Thyroid gland (tissue), 4 donors: Measurements from ENCODE around the gene LCTL. TPM values are rescaled to one million over a fixed set of nuclear protein-coding genes. Genes with fewer than 3 reads are reported as not detected.

ENCODE experiments used
- DNase-seq, 2 donors: peaks; one replicate each; pipeline ENCODE4 v3.0.0-alpha.2; 2019
- H3K27ac ChIP-seq, 3 donors: fragments of 200-600 bp; sonication (generic); 1 replicate in 2 of 3; 2 replicates in 1 of 3; pipeline ENCODE4 v1.5.1; 2016 to 2019; ENCODE audit warnings: mild to moderate bottlenecking in 1 of 3, moderate library complexity in 1 of 3
- H3K27me3 ChIP-seq: fragments of 200-600 bp; sonication (generic); one replicate; pipeline ENCODE4 v1.5.1; 2019
- H3K36me3 ChIP-seq, 2 donors: fragments of 200-600 bp; sonication (generic); one replicate each; pipeline ENCODE4 v1.5.1; 2016 to 2019
- H3K4me1 ChIP-seq, 2 donors: fragments of 200-600 bp; sonication (generic); one replicate each; pipeline ENCODE4 v1.5.1; 2017 to 2019
- H3K4me3 ChIP-seq, 3 donors: fragments of 200-600 bp; sonication (generic); replicated peaks in 1 of 3; 1 replicate in 2 of 3; 2 replicates in 1 of 3; pipeline ENCODE4 v1.5.1; 2016; ENCODE audit warnings: mild to moderate bottlenecking in 1 of 3
- H3K9me3 ChIP-seq: fragments of 200-600 bp; sonication (generic); one replicate; pipeline ENCODE4 v1.5.1; 2017
- POLR2A ChIP-seq, 2 donors: fragments of 450-650 bp; IDR thresholded peaks; one replicate each; pipeline ENCODE4 v1.6.1; 2017; ENCODE audit warnings: antibody characterized with exemption in 2 of 2, mild to moderate bottlenecking in 2 of 2, moderate library complexity in 1 of 2
- WGBS, 2 donors: methylation state at CpG; one replicate each; pipeline ENCODE4 v1.1.5; 2017; 5-methylcytosine and 5-hydroxymethylcytosine counted together
- intact Hi-C: fragments of 100-400 bp; cut with DNase I; formaldehyde crosslinking; loops from one replicate; pipeline ENCODE4 v1.15.1; 2023
- total RNA-seq, 4 donors: library from RNA; depleted of rRNA; stranded (reverse); fragments of >200 nt; gene quantifications; one replicate each; pipeline ENCODE4 v1.2.3, GENCODE V29; 2016
- TF ChIP-seq, protein P1 (sequence below), 6 experiments: fragments of 200-600 bp in 3 of 6; fragments of 450-650 bp in 3 of 6; sonication (generic) in 3 of 6; IDR thresholded peaks; one replicate each; pipeline ENCODE4 v1.5.1; 2016 to 2019; ENCODE audit warnings: antibody characterized with exemption in 6 of 6, mild to moderate bottlenecking in 2 of 6, inconsistent platforms in 1 of 6, moderate library complexity in 1 of 6

LCTL gene
- total RNA-seq = not detected

- intact Hi-C loops = no loop called here
- no peak for TF ChIP-seq POLR2A (IDR thresholded peaks at IDR 0.05)
- TF ChIP-seq, protein P1, sequence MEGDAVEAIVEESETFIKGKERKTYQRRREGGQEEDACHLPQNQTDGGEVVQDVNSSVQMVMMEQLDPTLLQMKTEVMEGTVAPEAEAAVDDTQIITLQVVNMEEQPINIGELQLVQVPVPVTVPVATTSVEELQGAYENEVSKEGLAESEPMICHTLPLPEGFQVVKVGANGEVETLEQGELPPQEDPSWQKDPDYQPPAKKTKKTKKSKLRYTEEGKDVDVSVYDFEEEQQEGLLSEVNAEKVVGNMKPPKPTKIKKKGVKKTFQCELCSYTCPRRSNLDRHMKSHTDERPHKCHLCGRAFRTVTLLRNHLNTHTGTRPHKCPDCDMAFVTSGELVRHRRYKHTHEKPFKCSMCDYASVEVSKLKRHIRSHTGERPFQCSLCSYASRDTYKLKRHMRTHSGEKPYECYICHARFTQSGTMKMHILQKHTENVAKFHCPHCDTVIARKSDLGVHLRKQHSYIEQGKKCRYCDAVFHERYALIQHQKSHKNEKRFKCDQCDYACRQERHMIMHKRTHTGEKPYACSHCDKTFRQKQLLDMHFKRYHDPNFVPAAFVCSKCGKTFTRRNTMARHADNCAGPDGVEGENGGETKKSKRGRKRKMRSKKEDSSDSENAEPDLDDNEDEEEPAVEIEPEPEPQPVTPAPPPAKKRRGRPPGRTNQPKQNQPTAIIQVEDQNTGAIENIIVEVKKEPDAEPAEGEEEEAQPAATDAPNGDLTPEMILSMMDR (IDR thresholded peaks at IDR 0.05) = no peak
- Histone ChIP-seq H3K9me3 (no peaks in the 10 kb centered on the region), H3K4me1 (no peaks in the 10 kb centered on the region), H3K27me3 (no peaks in the 10 kb centered on the region), H3K27ac (no peak within 1 kb of the TSS), H3K36me3 (no peaks in the 10 kb centered on the region), H3K4me3 (no peak within 1 kb of the TSS)
- WGBS, 2 donors = 64% methylated on average over 7 of the region's 14 CpGs; no CpG with 5 or more reads in 1 of the 2 donors
- DNase-seq = no peak
Measured at GRCh38 chr15:66565741-66566144, at the start of gene LCTL. Gene LCTL, minus strand, starts transcription at chr15:66565998. Its CDS starts 633 bp downstream, at chr15:66565365.

DNA sequence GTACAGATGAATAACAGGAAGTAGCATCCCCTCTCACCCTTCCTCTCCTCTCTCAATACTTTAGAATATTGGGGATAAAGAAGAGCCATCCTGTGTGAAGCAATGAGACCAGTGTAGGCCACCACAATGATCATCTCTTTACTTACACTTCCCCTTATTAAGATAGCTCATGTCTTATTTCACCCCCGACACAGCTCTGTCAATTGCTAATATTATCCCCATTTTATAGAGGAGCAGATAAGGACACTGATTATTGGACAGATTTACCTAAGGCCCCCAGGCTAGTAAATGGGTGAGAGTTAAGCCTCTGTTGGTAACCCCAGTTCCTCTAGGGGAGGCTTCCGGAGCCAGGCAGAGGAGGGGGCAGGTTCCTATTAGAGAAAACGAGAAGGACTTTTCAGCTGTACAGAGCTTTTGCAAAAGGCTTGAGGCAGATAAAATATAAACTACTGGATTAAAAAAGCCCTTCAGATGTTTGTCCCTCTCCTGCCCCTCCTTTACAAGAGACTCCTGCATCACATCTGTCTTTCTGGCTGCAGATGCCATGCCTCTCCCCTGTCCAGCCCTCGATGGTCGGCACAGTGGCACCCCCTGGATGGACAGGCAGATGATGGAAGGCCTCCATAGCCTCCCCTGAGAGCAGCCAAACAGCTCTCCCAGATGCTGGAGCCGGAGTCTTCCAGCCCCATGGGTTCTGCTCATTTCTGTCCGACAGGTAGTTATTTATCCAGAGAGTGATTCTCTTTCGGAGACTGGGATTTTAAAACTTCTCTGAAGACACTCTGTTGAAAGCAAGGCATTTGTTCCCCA, 49.4 kb upstream of the LCTL start:
- H3K4me3 ChIP-seq = no peak overlapping the region
- no peak overlapping the region for H3K27ac ChIP-seq
- 71 to 79% methylated on average over 8 of the region's 8 CpGs for WGBS, 2 donors
- peaks cover 8 to 49% of the 10 kb centered on the region in 2 donors for H3K4me1 ChIP-seq
- DNase-seq = no peak
- no peaks in the 10 kb centered on the region for H3K27me3 ChIP-seq
- TF ChIP-seq, protein P1 (IDR thresholded peaks at IDR 0.05) = no peak
- TF ChIP-seq POLR2A (IDR thresholded peaks at IDR 0.05) = no peak
- no peaks in the 10 kb centered on the region for H3K9me3 ChIP-seq
- intact Hi-C loops = loop anchor here (5.0 kb wide), 2 partner anchors 162 to 237 kb away; no protein-coding TSS in a partner anchor
- H3K36me3 ChIP-seq = no peaks in the 10 kb centered on the region

DNA sequence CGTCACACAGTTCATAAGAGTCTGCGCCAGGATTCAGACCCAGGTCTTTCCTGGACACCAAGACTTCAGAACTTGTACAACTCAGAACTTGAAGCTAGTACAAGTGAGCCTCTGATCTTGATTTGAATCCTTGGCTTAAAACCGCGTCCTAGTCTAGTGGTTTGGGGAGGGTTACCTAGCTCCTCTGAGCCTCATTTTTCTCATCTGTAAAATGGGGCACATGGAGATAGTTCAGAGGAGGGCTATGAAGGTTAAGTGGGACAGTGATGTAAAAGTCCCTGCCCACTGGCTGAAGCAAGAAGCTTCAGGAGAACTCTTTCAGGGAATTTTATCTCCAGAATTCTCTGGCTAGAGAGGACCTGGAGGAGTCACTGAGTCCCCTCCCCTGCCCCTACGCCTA, 48.7 kb upstream of the LCTL start:
- Histone ChIP-seq H3K4me1 (peaks cover 8 to 46% of the 10 kb centered on the region in 2 donors), H3K27ac (no peak overlapping the region), H3K4me3 (no peak overlapping the region), H3K27me3 (no peaks in the 10 kb centered on the region), H3K9me3 (no peaks in the 10 kb centered on the region), H3K36me3 (no peaks in the 10 kb centered on the region)
- TF ChIP-seq POLR2A (IDR thresholded peaks at IDR 0.05) = no peak
- TF ChIP-seq, protein P1 (IDR thresholded peaks at IDR 0.05) = no peak
- 95 to 99% methylated on average over 5 of the region's 5 CpGs for WGBS, 2 donors
- DNase-seq = no peak
- intact Hi-C loops = no loop called here

- intact Hi-C loops = no loop called here
- no peak for TF ChIP-seq POLR2A (IDR thresholded peaks at IDR 0.05)
- TF ChIP-seq, protein P1 (IDR thresholded peaks at IDR 0.05) = no peak
- H3K4me1 ChIP-seq = peaks cover 8 to 39% of the 10 kb centered on the region in 2 donors
- H3K27me3 ChIP-seq = no peaks in the 10 kb centered on the region
- DNase-seq = no peak
- no peak overlapping the region for H3K4me3 ChIP-seq
- 66 to 71% methylated on average over 3 of the region's 3 CpGs for WGBS, 2 donors
- no peak overlapping the region for H3K27ac ChIP-seq
- H3K36me3 ChIP-seq = no peaks in the 10 kb centered on the region
- no peaks in the 10 kb centered on the region for H3K9me3 ChIP-seq
Measured at GRCh38 chr15:66613743-66614142, 47.9 kb upstream of the LCTL start.
